ENCODE measurements around the gene EDARADD.
"Not testable (repeated sequence)": the region's sequence is repeated elsewhere in the genome, so short reads cannot be mapped to it uniquely, and the experiment has no call there.

Gene EDARADD

GRCh38 chr1:236354330-236355147 lies 39.5 kb upstream of the EDARADD start:
- CTCF ChIA-PET: interaction anchor here (1.0 to 1.2 kb wide), 2 partner anchors 10 kb away, joined by 3 to 4 read pairs; no protein-coding TSS in a partner anchor
- POLR2A ChIA-PET: no interaction called here
- TF ChIP-seq CTCF (IDR thresholded peaks at IDR 0.05; ENCODE audit: control extremely low read depth, extremely low read depth, low read depth, missing control alignments): no peak
- DNase-seq (ENCODE audit: extremely low spot score): no peak

- ChIA-PET CTCF (no interaction called here), POLR2A (no interaction called here)
- no peak for DNase-seq (ENCODE audit: extremely low spot score)
- TF ChIP-seq CTCF (IDR thresholded peaks at IDR 0.05; ENCODE audit: control extremely low read depth, extremely low read depth, low read depth, missing control alignments): no peak
These were observed 37.9 kb upstream of the EDARADD start for GRCh38 chr1:236356141-236356540.

- ChIA-PET CTCF (no interaction called here), POLR2A (no interaction called here)
- no peak for TF ChIP-seq CTCF (IDR thresholded peaks at IDR 0.05; ENCODE audit: control extremely low read depth, extremely low read depth, low read depth, missing control alignments)
- no peak for DNase-seq (ENCODE audit: extremely low spot score)
These were observed 32.0 kb upstream of the EDARADD start for GRCh38 chr1:236361909-236362590.

- ChIA-PET POLR2A (no interaction called here), CTCF (interaction anchor here (1.8 kb wide), 1 partner anchor 18 kb away, joined by 4 read pairs; no protein-coding TSS in a partner anchor)
- DNase-seq (ENCODE audit: extremely low spot score): no peak
- TF ChIP-seq CTCF (IDR thresholded peaks at IDR 0.05; ENCODE audit: control extremely low read depth, extremely low read depth, low read depth, missing control alignments): no peak
These were observed 30.8 kb upstream of the EDARADD start for GRCh38 chr1:236363237-236363636.

- no peak for DNase-seq (ENCODE audit: extremely low spot score)
- ChIA-PET POLR2A (no interaction called here), CTCF (no interaction called here)
- TF ChIP-seq CTCF (IDR thresholded peaks at IDR 0.05; ENCODE audit: control extremely low read depth, extremely low read depth, low read depth, missing control alignments): no peak
These were observed 28.0 kb upstream of the EDARADD start for GRCh38 chr1:236365999-236366570.

GRCh38 chr1:236366681-236367080 lies 27.4 kb upstream of the EDARADD start:
- POLR2A ChIA-PET; DNase-seq (ENCODE audit: extremely low spot score); CTCF ChIA-PET: not testable (repeated sequence)

GRCh38 chr1:236370420-236370819 lies 23.7 kb upstream of the EDARADD start:
- no peak for TF ChIP-seq CTCF (IDR thresholded peaks at IDR 0.05; ENCODE audit: control extremely low read depth, extremely low read depth, low read depth, missing control alignments)
- POLR2A ChIA-PET: no interaction called here
- CTCF ChIA-PET: interaction anchor here (1.4 kb wide), 1 partner anchor 266 kb away, joined by 3 read pairs; no protein-coding TSS in a partner anchor
- DNase-seq (ENCODE audit: extremely low spot score): no peak
